AG09319 (cell line): ENCODE data around the gene SERPINB5.
A peak's percentile ranks its signal among the peaks of the same experiment; 100 is the strongest.

Experiments
- DNase-seq: peaks from one replicate; pipeline ENCODE4 v3.0.0-alpha.2; 2010; ENCODE audit warnings: low read depth; ENCODE audit errors: extremely low read depth
- TF ChIP-seq, protein P1 (sequence below): IDR thresholded peaks from 2 replicates; pipeline ENCODE4 v1.5.1; 2011; ENCODE audit warnings: low read depth, mild to moderate bottlenecking, inconsistent platforms, low read length, moderate library complexity

SERPINB5 gene

DNA sequence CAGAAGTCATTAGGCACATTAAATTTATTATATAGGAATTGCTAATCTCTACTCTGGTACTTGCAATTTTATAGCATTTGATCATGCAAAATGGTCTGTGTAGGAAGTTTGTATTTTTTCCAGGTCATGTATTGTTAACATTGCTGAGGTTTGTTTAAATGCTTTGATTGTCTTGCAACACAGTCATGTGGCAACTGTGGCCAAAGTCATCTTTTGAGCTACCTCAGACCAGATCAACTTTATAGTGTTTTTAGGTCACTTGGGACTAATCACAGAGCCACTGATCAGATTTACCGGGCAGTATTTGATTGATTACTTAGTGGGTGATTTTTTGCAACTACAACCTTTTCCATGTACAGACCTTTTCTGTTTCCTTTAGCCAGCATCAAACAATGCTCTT lies 3.7 kb downstream of the SERPINB5 start:
- no peak for DNase-seq
- TF ChIP-seq, protein P1, sequence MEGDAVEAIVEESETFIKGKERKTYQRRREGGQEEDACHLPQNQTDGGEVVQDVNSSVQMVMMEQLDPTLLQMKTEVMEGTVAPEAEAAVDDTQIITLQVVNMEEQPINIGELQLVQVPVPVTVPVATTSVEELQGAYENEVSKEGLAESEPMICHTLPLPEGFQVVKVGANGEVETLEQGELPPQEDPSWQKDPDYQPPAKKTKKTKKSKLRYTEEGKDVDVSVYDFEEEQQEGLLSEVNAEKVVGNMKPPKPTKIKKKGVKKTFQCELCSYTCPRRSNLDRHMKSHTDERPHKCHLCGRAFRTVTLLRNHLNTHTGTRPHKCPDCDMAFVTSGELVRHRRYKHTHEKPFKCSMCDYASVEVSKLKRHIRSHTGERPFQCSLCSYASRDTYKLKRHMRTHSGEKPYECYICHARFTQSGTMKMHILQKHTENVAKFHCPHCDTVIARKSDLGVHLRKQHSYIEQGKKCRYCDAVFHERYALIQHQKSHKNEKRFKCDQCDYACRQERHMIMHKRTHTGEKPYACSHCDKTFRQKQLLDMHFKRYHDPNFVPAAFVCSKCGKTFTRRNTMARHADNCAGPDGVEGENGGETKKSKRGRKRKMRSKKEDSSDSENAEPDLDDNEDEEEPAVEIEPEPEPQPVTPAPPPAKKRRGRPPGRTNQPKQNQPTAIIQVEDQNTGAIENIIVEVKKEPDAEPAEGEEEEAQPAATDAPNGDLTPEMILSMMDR = no peak

GRCh38 chr18:63480915-63481314 lies 4.2 kb downstream of the SERPINB5 start:
- DNase-seq = no peak
- TF ChIP-seq, protein P1 = no peak

DNA sequence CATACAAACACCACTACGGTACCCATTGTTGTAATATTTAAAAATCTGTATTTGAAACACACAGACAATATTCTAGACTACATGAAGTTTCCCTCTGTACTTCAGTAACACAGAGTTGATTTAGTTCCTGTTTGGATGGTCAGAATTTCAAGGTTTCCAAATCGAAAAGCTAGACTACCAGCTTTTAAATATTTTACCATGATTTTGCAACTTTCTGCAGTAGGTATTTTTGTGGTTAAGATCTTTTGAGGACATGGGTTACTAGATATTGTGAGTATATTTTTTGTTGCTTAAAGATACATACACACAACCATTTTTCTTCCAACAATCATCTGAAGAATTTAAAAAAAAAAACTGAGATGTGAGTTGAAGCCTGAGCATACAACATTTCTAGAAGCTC lies 10.9 kb downstream of the SERPINB5 start:
- TF ChIP-seq, protein P1 = no peak
- no peak for DNase-seq

GRCh38 chr18:63488160-63488559 lies 11.4 kb downstream of the SERPINB5 start:
- TF ChIP-seq, protein P1 = no peak
- no peak for DNase-seq

- TF ChIP-seq, protein P1 = no peak
- no peak for DNase-seq
These were observed 16.1 kb downstream of the SERPINB5 start for GRCh38 chr18:63492851-63493250.

DNA sequence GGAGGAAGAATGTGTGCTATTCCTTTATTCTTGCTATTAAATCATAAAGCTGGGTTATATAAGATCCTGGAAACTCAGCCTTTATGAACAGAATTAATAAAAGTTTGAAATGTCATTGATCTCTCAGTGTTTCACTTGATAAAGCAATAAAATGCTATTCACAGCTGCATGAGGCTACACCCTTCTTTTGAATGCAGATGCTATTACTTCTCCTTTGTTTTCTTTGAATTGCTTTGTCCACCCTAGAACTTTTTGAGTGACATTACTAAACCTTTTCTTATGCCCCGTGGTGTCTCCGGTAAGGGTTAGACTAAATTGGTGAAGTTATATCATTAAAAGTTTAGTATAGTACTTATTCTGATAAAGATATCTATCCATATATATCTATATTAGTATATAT lies 18.9 kb downstream of the SERPINB5 start:
- DNase-seq = no peak
- TF ChIP-seq, protein P1 = no peak

DNA sequence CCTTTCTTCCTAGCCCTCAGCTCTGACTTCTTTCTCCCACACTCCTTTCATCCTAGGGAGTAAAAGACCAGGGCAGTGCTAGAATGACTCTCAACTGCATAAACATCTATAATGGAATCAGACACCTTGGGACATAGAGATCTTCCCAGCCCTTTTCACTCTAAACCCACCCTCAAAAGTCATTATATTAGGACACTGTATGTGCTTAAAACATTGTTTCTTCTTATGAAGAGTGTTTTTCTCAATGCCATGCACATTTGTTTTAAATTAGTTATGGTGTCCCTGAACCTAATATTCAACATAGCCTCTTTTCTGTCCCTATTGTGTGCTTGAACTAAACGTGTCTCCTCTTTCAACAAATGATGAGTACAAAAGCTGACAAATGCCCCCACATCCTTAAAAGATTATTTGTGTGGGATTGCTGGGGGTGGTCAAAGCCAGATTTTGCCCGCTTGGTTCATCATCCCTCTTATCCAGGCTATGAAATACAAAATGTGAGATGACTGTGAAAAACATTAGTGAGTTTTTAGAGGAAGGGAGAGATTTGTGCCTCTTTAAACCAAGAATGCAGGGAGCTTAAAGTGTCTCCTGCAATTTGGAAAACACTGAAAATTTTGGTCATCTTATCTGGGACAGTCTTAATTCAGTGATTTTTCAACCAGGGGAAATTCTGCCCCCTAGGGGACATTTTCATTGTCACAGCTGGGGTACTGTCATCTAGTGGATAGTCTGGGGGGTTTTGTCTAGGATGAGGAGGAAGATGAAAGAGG lies 29.0 kb downstream of the SERPINB5 start:
- TF ChIP-seq, protein P1 = peak; percentile 47
- no peak for DNase-seq
